ENCODE measurements around the gene PDYN.

The PDYN gene

GRCh38 chr20:1983301-1983700, 10.6 kb downstream of the PDYN start:
- no peak for TF ChIP-seq RARB (CRISPR knock-in tag; IDR thresholded peaks at IDR 0.05)
- no peak for TF ChIP-seq OSR1 (CRISPR knock-in tag; IDR thresholded peaks at IDR 0.05)
- no peak for TF ChIP-seq ISL1 (CRISPR knock-in tag; IDR thresholded peaks at IDR 0.05)
- TF ChIP-seq PATZ1 (CRISPR knock-in tag; IDR thresholded peaks at IDR 0.05; ENCODE audit: borderline replicate concordance): no peak
- no peak for TF ChIP-seq SNAI2 (CRISPR knock-in tag; IDR thresholded peaks at IDR 0.05)
- no peak for TF ChIP-seq TOX (CRISPR knock-in tag; IDR thresholded peaks at IDR 0.05; ENCODE audit: borderline replicate concordance)
- no peak for TF ChIP-seq GLIS3 (CRISPR knock-in tag; IDR thresholded peaks at IDR 0.05)
- TF ChIP-seq ZFP30 (CRISPR knock-in tag; IDR thresholded peaks at IDR 0.05): no peak
- TF ChIP-seq CSDC2 (CRISPR knock-in tag; IDR thresholded peaks at IDR 0.05): no peak
- no peak for TF ChIP-seq BACH2 (CRISPR knock-in tag; IDR thresholded peaks at IDR 0.05; ENCODE audit: borderline replicate concordance)
- TF ChIP-seq PPARA (CRISPR knock-in tag; IDR thresholded peaks at IDR 0.05; ENCODE audit: borderline replicate concordance): no peak
- no peak for TF ChIP-seq TCF4 (CRISPR knock-in tag; IDR thresholded peaks at IDR 0.05; ENCODE audit: borderline replicate concordance)
- TF ChIP-seq CREB5 (CRISPR knock-in tag; IDR thresholded peaks at IDR 0.05; ENCODE audit: low read depth): no peak
- TF ChIP-seq ZFP3 (CRISPR knock-in tag; IDR thresholded peaks at IDR 0.05): no peak
- TF ChIP-seq ZNF70 (CRISPR knock-in tag; IDR thresholded peaks at IDR 0.05): no peak
- TF ChIP-seq ESRRG (CRISPR knock-in tag; IDR thresholded peaks at IDR 0.05): no peak
- no peak for TF ChIP-seq ZC3H10 (CRISPR knock-in tag; IDR thresholded peaks at IDR 0.05)
- TF ChIP-seq POU6F1 (CRISPR knock-in tag; IDR thresholded peaks at IDR 0.05; ENCODE audit: borderline replicate concordance, low read depth): no peak
- TF ChIP-seq CSRNP3 (CRISPR knock-in tag; IDR thresholded peaks at IDR 0.05): no peak
- TF ChIP-seq ZNF8 (CRISPR knock-in tag; IDR thresholded peaks at IDR 0.05): no peak
- no peak for ATAC-seq

GRCh38 chr20:1982686-1983085, 11.2 kb downstream of the PDYN start:
- no peak for TF ChIP-seq ZNF565 (CRISPR knock-in tag; conservative IDR thresholded peaks at IDR 0.05; ENCODE audit: low read depth)
- ATAC-seq: no peak

- TF ChIP-seq ZFP30 (CRISPR knock-in tag; IDR thresholded peaks at IDR 0.05) (no peak), OSR1 (CRISPR knock-in tag; IDR thresholded peaks at IDR 0.05) (no peak), CSDC2 (CRISPR knock-in tag; IDR thresholded peaks at IDR 0.05) (no peak), ZC3H10 (CRISPR knock-in tag; IDR thresholded peaks at IDR 0.05) (no peak), POU6F1 (CRISPR knock-in tag; IDR thresholded peaks at IDR 0.05; ENCODE audit: borderline replicate concordance, low read depth) (no peak), PPARA (CRISPR knock-in tag; IDR thresholded peaks at IDR 0.05; ENCODE audit: borderline replicate concordance) (no peak), ISL1 (CRISPR knock-in tag; IDR thresholded peaks at IDR 0.05) (no peak), ZNF70 (CRISPR knock-in tag; IDR thresholded peaks at IDR 0.05) (no peak)
- ATAC-seq: no peak
These were observed 14.6 kb downstream of the PDYN start for GRCh38 chr20:1979106-1979778.

GRCh38 chr20:1975291-1975690, 18.6 kb downstream of the PDYN start:
- TF ChIP-seq BACH2 (CRISPR knock-in tag; IDR thresholded peaks at IDR 0.05; ENCODE audit: borderline replicate concordance): no peak
- no peak for TF ChIP-seq PATZ1 (CRISPR knock-in tag; IDR thresholded peaks at IDR 0.05; ENCODE audit: borderline replicate concordance)
- no peak for TF ChIP-seq TCF4 (CRISPR knock-in tag; IDR thresholded peaks at IDR 0.05; ENCODE audit: borderline replicate concordance)
- TF ChIP-seq ESRRG (CRISPR knock-in tag; IDR thresholded peaks at IDR 0.05): no peak
- no peak for TF ChIP-seq TOX (CRISPR knock-in tag; IDR thresholded peaks at IDR 0.05; ENCODE audit: borderline replicate concordance)
- TF ChIP-seq ARNTL (CRISPR knock-in tag; IDR thresholded peaks at IDR 0.05; ENCODE audit: borderline replicate concordance, low read depth): no peak
- TF ChIP-seq ZNF565 (CRISPR knock-in tag; conservative IDR thresholded peaks at IDR 0.05; ENCODE audit: low read depth): no peak
- no peak for TF ChIP-seq ZFP3 (CRISPR knock-in tag; IDR thresholded peaks at IDR 0.05)
- ATAC-seq: no peak

Data from SK-N-SH treated with all-trans-retinoic acid at 6 μM for 48 hours (cell line).